ENCODE measurements around the gene ARFGAP3. TPM values are rescaled to one million over a fixed set of nuclear protein-coding genes. Genes with fewer than 3 reads are reported as not detected.
A peak's percentile ranks its signal among the peaks of the same experiment; 100 is the strongest.

Gene ARFGAP3
- total RNA-seq, 1 donor from 2014 or later: 28.4 TPM

DNA sequence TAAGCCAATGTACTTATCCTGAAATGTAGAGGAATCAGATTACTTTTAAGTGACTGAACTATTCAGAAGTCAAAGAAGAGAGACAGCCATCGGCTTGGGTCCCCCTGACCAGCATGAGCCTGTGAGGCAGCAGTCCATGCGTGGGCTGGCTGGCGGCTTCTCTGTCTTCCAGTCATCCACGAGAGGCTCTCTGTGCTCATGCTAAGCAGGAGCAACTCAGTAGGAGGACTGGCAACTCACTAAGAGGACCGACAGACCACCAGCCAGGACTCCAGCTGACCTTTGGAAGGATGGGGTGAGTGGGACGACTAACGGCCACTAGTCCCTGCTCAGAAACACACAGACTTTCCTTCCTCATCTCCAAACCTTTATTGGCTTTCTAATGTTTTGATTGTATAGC lies 43.6 kb downstream of the ARFGAP3 start:
- H3K36me3 Mint-ChIP-seq (ENCODE audit: low read depth): peaks cover 15% of the 10 kb centered on the region
- H3K9me3 Mint-ChIP-seq: no peaks in the 10 kb centered on the region
- no peak for DNase-seq (ENCODE audit: low read depth, low spot score)
- H3K4me3 Mint-ChIP-seq: no peak overlapping the region
- TF ChIP-seq, protein P1, sequence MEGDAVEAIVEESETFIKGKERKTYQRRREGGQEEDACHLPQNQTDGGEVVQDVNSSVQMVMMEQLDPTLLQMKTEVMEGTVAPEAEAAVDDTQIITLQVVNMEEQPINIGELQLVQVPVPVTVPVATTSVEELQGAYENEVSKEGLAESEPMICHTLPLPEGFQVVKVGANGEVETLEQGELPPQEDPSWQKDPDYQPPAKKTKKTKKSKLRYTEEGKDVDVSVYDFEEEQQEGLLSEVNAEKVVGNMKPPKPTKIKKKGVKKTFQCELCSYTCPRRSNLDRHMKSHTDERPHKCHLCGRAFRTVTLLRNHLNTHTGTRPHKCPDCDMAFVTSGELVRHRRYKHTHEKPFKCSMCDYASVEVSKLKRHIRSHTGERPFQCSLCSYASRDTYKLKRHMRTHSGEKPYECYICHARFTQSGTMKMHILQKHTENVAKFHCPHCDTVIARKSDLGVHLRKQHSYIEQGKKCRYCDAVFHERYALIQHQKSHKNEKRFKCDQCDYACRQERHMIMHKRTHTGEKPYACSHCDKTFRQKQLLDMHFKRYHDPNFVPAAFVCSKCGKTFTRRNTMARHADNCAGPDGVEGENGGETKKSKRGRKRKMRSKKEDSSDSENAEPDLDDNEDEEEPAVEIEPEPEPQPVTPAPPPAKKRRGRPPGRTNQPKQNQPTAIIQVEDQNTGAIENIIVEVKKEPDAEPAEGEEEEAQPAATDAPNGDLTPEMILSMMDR (conservative IDR thresholded peaks at IDR 0.05): no peak
- H3K27ac Mint-ChIP-seq (ENCODE audit: unreplicated experiment): no peak overlapping the region
- H3K27me3 Mint-ChIP-seq (ENCODE audit: low read depth): no peaks in the 10 kb centered on the region
- peaks cover 4% of the 10 kb centered on the region for H3K4me1 Mint-ChIP-seq

DNA sequence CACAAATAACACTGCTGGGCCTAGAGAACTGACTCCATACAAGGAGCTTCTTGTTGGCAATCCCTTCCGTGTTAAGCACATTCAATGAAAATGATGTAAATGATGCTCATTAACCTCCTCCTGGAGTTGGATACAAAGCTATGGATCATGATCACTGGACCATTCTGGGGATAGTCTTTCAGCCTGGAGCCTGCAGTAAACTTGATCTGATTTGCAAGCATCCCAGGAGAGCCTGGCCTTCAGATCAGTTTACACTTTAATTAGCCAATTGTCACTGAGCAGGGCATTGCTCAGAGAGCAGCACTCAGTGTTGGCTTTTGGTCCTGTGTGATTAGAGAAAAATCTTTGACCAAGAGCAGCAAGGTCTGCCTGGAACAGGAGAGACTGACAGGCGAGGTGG lies 45.6 kb downstream of the ARFGAP3 start:
- TF ChIP-seq, protein P1 (conservative IDR thresholded peaks at IDR 0.05): no peak
- peaks cover 4% of the 10 kb centered on the region for H3K4me1 Mint-ChIP-seq
- peaks cover 15% of the 10 kb centered on the region for H3K36me3 Mint-ChIP-seq (ENCODE audit: low read depth)
- no peak overlapping the region for H3K27ac Mint-ChIP-seq (ENCODE audit: unreplicated experiment)
- H3K9me3 Mint-ChIP-seq: no peaks in the 10 kb centered on the region
- H3K27me3 Mint-ChIP-seq (ENCODE audit: low read depth): no peaks in the 10 kb centered on the region
- no peak for DNase-seq (ENCODE audit: low read depth, low spot score)
- no peak overlapping the region for H3K4me3 Mint-ChIP-seq

GRCh38 chr22:42808521-42808920 lies 48.6 kb downstream of the ARFGAP3 start:
- TF ChIP-seq, protein P1 (conservative IDR thresholded peaks at IDR 0.05): no peak
- no peak for DNase-seq (ENCODE audit: low read depth, low spot score)
- Mint-ChIP-seq H3K27ac (ENCODE audit: unreplicated experiment) (no peak overlapping the region), H3K36me3 (ENCODE audit: low read depth) (peaks cover 15% of the 10 kb centered on the region), H3K9me3 (no peaks in the 10 kb centered on the region), H3K4me3 (no peak overlapping the region), H3K4me1 (peaks cover 17% of the 10 kb centered on the region), H3K27me3 (ENCODE audit: low read depth) (no peaks in the 10 kb centered on the region)

- DNase-seq (ENCODE audit: low read depth, low spot score): no peak
- Mint-ChIP-seq H3K4me1 (peaks cover 17% of the 10 kb centered on the region), H3K9me3 (no peaks in the 10 kb centered on the region), H3K36me3 (ENCODE audit: low read depth) (peaks cover 13% of the 10 kb centered on the region), H3K27me3 (ENCODE audit: low read depth) (no peaks in the 10 kb centered on the region), H3K4me3 (no peak overlapping the region), H3K27ac (ENCODE audit: unreplicated experiment) (no peak overlapping the region)
- TF ChIP-seq, protein P1 (conservative IDR thresholded peaks at IDR 0.05): no peak
Observed at GRCh38 chr22:42807185-42807584, 49.9 kb downstream of the ARFGAP3 start.

DNA sequence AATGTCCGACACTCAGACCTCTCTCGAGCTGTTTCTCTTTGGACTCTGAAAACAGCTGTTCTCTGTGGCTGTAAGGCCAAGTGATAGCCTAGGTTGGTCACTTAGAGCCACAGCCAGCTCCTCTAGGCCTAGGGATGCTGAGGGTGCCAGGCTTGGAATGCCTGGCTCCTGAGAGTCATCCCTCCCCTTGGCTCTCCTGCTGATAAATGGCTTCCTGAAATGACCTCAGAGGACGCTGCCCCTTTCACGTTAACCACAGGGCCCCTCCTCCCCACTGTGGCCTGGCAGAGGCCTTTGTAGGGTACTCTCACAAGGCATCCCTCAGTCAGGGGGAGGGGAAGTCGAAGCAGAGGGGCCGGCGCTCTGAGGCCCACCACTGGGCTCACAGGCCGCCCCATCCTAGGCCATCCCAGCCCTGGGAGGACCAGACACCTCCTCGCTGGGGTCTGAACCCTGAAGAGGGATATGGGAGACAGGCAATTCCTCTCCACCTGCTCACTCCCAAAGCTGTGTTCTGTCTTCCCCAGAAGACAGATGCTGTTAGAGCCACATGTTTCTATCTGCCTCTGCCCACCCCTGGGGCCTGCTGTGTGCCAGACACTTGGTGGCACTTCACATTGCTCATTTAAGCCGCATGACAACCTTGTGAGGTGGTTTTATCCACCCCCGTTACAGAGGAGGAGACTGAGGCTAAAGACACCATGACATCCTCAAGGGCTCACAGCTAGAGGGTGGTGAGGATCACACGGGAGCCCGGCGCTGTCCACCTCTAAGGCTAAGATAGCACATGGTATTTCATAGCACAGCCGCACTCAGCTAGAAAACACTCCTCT lies 50.9 kb downstream of the ARFGAP3 start:
- TF ChIP-seq, protein P1 (conservative IDR thresholded peaks at IDR 0.05): no peak
- Mint-ChIP-seq H3K27me3 (ENCODE audit: low read depth) (no peaks in the 10 kb centered on the region), H3K4me1 (peaks cover 13% of the 10 kb centered on the region), H3K4me3 (peak overlapping the region; percentile 61), H3K9me3 (no peaks in the 10 kb centered on the region), H3K36me3 (ENCODE audit: low read depth) (peaks cover 10% of the 10 kb centered on the region), H3K27ac (ENCODE audit: unreplicated experiment) (peak overlapping the region; percentile 93)
- DNase-seq (ENCODE audit: low read depth, low spot score): no peak

Measured in neural crest cell (in vitro differentiated cells).